Osteoblast (primary cell): Measurements from ENCODE around the gene RBMS2. TPM values are rescaled to one million over a fixed set of nuclear protein-coding genes. Genes with fewer than 3 reads are reported as not detected.
A peak's percentile ranks its signal among the peaks of the same experiment; 100 is the strongest.

Source experiments
- DNase-seq: peaks from one replicate; pipeline ENCODE4 v3.0.0; 2011; ENCODE audit warnings: low spot score, mixed read lengths; ENCODE audit not compliant: insufficient read length; ENCODE audit errors: missing footprints
- H2AFZ ChIP-seq: 2 replicates; pipeline ENCODE4 v1.6.0; 2011; ENCODE audit warnings: mild to moderate bottlenecking, low read length
- H3K27ac ChIP-seq: 2 replicates; pipeline ENCODE4 v1.5.1; 2011; ENCODE audit warnings: mild to moderate bottlenecking, low read depth, low read length, moderate library complexity
- H3K27me3 ChIP-seq: 2 replicates; pipeline ENCODE4 v1.6.0; 2012; ENCODE audit warnings: mild to moderate bottlenecking, control low read depth, inconsistent platforms, low read length, moderate library complexity; ENCODE audit not compliant: insufficient read depth
- H3K36me3 ChIP-seq: 2 replicates; pipeline ENCODE4 v1.5.1; 2011; ENCODE audit warnings: mild to moderate bottlenecking, low read length, control low read depth, moderate library complexity; ENCODE audit not compliant: insufficient read depth
- H3K4me1 ChIP-seq: 2 replicates; pipeline ENCODE4 v1.5.1; 2011; ENCODE audit warnings: mild to moderate bottlenecking, low read length, control low read depth, moderate library complexity; ENCODE audit not compliant: insufficient read depth
- H3K4me2 ChIP-seq: 2 replicates; pipeline ENCODE4 v1.6.0; 2011; ENCODE audit warnings: mild to moderate bottlenecking, low read length; ENCODE audit not compliant: insufficient read depth
- H3K4me3 ChIP-seq: fragments of 200-600 bp; sonication (generic); 3 replicates; pipeline ENCODE4 v1.5.1; 2012; ENCODE audit warnings: mild to moderate bottlenecking, low read length, inconsistent platforms; ENCODE audit not compliant: insufficient read depth
- H3K79me2 ChIP-seq: 2 replicates; pipeline ENCODE4 v1.6.0; 2012; ENCODE audit warnings: mild to moderate bottlenecking, low read length, control low read depth, inconsistent platforms; ENCODE audit not compliant: insufficient read depth
- H3K9me3 ChIP-seq: 2 replicates; pipeline ENCODE4 v1.5.1; 2011; ENCODE audit warnings: low read depth, low read length, control low read depth
- H4K20me1 ChIP-seq: 2 replicates; pipeline ENCODE4 v1.6.0; 2012; ENCODE audit warnings: mild to moderate bottlenecking, low read length, control low read depth; ENCODE audit not compliant: insufficient read depth
- CTCF ChIP-seq: IDR thresholded peaks from 2 replicates; pipeline ENCODE4 v1.5.1; 2011; ENCODE audit warnings: mild to moderate bottlenecking, low read depth, low read length, moderate library complexity; ENCODE audit errors: extremely low read depth
- total RNA-seq: library from RNA; depleted of rRNA; stranded (reverse); fragments of >200 nt; gene quantifications from 2 replicates; pipeline ENCODE4 v1.2.3, GENCODE V29; 2012

RBMS2 gene
- total RNA-seq, 1 donor = 24.2 TPM

GRCh38 chr12:56636675-56637540 lies 115.3 kb downstream of the RBMS2 start:
- peaks cover 36% of the 10 kb centered on the region for H3K4me1 ChIP-seq
- peak overlapping the region; percentile 79 for H3K27ac ChIP-seq
- H2AFZ ChIP-seq = peak overlapping the region; percentile 32

GRCh38 chr12:56637621-56638020 lies 116.0 kb downstream of the RBMS2 start:
- Histone ChIP-seq H3K4me3 (no peak overlapping the region), H3K36me3 (peaks cover 55% of the 10 kb centered on the region), H3K27me3 (no peaks in the 10 kb centered on the region), H2AFZ (no peak overlapping the region), H3K27ac (peak overlapping the region; percentile 24), H3K9me3 (no peaks in the 10 kb centered on the region), H3K4me2 (no peak overlapping the region), H4K20me1 (peaks cover 18% of the 10 kb centered on the region), H3K79me2 (peaks cover 50% of the 10 kb centered on the region), H3K4me1 (peaks cover 32% of the 10 kb centered on the region)
- no peak for DNase-seq
- no peak for TF ChIP-seq CTCF

More at GRCh38 chr12:56636675-56637540, 115.3 kb downstream of the RBMS2 start:
- peak; percentile 80 for TF ChIP-seq CTCF
- Histone ChIP-seq H4K20me1 (peaks cover 23% of the 10 kb centered on the region), H3K9me3 (no peaks in the 10 kb centered on the region), H3K4me2 (peak overlapping the region; percentile 97), H3K27me3 (no peaks in the 10 kb centered on the region), H3K4me3 (peak overlapping the region; percentile 83), H3K79me2 (peaks cover 50% of the 10 kb centered on the region), H3K36me3 (peaks cover 48% of the 10 kb centered on the region)
- peak; percentile 99 for DNase-seq

GRCh38 chr12:56641219-56641618 lies 119.6 kb downstream of the RBMS2 start:
- no peak overlapping the region for H3K4me3 ChIP-seq
- H3K27ac ChIP-seq = no peak overlapping the region
- H2AFZ ChIP-seq = no peak overlapping the region
- peaks cover 21% of the 10 kb centered on the region for H3K4me1 ChIP-seq
- H3K36me3 ChIP-seq = peaks cover 79% of the 10 kb centered on the region
- peaks cover 47% of the 10 kb centered on the region for H3K79me2 ChIP-seq
- no peaks in the 10 kb centered on the region for H3K9me3 ChIP-seq
- no peak for TF ChIP-seq CTCF
- DNase-seq = no peak
- no peaks in the 10 kb centered on the region for H3K27me3 ChIP-seq
- no peak overlapping the region for H3K4me2 ChIP-seq
- H4K20me1 ChIP-seq = peaks cover 26% of the 10 kb centered on the region

- H3K4me3 ChIP-seq = peak overlapping the region; percentile 95
- H3K9me3 ChIP-seq = no peaks in the 10 kb centered on the region
- no peak for TF ChIP-seq CTCF
- H3K4me2 ChIP-seq = peak overlapping the region; percentile 100
- peak overlapping the region; percentile 90 for H3K27ac ChIP-seq
- peaks cover 26% of the 10 kb centered on the region for H4K20me1 ChIP-seq
- peaks cover 15% of the 10 kb centered on the region for H3K4me1 ChIP-seq
- peaks cover 45% of the 10 kb centered on the region for H3K79me2 ChIP-seq
- H2AFZ ChIP-seq = peak overlapping the region; percentile 84
- no peak for DNase-seq
- H3K36me3 ChIP-seq = peaks cover 54% of the 10 kb centered on the region
- no peaks in the 10 kb centered on the region for H3K27me3 ChIP-seq
Measured at GRCh38 chr12:56644654-56645053, 123.0 kb downstream of the RBMS2 start.
